GM10847 (cell line): Measurements from ENCODE around the gene RTN4RL2.

ENCODE experiments used
- POLR2A ChIP-seq: IDR thresholded peaks from 2 replicates; pipeline ENCODE4 v1.6.1; 2011; ENCODE audit not compliant: insufficient read length; ENCODE audit errors: extremely low read depth

The RTN4RL2 gene

GRCh38 chr11:57467508-57468157 lies 7.3 kb downstream of the RTN4RL2 start:
- TF ChIP-seq POLR2A = no peak

DNA sequence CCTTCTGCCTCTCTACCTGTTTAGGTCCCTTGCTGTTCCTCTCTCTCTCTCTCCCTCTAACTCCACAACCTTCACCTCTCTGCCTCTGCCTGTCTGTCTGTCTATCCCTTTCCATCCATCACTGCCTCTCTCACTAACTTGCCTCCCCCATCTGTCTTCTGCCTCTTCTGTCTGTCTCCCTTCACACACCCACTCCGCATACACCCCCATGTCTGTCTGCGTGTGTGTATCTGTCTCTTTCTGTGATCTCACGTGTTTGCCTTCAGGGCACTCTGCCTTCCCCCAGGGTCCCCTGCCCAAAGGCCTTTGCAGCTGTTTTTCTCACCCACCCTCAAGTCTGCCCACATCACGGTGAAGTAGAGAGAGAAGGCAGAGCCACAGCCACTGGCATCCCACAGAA lies 7.9 kb downstream of the RTN4RL2 start:
- TF ChIP-seq POLR2A = no peak

DNA sequence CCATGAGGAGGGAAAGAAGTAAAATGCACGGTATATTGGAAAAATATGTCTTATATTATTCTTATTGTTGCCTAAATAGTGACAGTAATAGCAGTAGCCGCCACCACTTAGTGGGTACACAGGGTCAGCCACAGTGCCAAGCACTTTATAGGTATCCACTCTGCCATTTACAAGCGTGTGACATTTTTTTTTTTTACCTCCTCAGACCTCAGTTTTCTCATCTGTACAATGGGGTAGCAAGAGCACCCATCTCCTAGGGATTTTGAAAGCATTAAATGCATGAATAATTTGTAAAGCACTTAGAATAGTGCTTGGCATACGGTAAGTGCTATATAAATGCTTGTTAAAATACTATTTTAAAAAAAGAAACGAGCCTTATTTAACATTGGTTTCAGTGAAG lies 8.9 kb downstream of the RTN4RL2 start:
- TF ChIP-seq POLR2A = no peak

DNA sequence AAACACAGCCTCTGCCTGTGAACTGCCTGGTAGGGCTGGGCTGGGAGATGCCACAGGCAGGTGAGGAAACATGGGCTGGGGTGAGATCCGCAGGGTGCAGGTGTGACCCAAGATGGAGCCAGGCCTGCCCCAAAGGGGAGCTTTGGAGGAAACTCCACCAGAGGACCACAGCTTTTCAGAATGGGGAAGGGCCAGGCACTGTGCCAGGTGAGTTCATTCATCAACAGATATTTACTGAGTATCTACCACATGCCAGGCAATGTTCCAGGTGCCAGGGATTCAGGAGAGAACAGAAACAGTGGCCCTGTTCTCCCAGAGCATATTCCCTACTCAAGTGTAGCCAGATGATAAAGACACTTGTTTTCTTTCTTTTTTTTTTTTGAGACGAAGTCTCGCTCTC lies 11.2 kb downstream of the RTN4RL2 start:
- TF ChIP-seq POLR2A = no peak

- TF ChIP-seq POLR2A = no peak
Observed at GRCh38 chr11:57473285-57473841, 13.0 kb downstream of the RTN4RL2 start.

DNA sequence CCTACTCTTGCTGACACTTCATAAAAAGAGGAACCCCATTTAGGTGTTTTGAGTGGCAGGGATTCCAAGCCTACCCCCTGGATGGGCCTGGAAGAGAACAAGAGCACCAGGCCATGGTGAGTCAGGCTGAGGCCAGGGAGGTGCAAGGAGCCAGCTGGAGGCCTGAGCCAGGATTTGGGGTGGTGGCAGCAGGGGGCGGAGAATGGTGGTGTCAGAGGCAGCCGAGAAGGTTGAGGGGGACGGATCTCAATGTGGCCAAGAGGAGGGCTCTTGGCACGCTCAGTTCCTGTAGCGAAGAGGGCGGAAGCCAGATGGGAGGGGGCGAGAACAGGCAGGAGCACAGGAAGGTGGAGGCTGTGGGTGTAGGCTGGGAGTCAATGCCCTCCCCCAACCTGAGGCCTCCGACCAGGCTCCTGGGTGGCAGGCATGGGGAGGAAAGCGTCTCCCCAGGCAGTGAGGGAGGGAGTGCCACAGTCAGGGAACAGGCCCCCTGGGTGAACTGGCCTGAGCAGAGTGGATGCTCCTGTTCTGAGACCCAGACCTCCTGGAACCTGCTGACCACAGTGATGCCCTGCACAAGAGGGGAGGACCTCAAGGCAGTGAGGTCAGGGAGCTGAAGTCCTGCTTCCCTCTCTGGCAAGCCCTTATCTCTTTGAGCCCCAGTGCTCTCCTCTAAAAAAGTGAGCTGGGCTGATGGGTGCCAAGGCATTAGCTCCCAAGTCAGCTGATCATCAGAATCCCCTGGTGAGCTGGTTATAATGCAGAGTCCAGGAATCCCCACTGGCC lies 13.9 kb downstream of the RTN4RL2 start:
- TF ChIP-seq POLR2A = no peak

- no peak for TF ChIP-seq POLR2A
Observed at GRCh38 chr11:57474803-57475115, 14.4 kb downstream of the RTN4RL2 start.

DNA sequence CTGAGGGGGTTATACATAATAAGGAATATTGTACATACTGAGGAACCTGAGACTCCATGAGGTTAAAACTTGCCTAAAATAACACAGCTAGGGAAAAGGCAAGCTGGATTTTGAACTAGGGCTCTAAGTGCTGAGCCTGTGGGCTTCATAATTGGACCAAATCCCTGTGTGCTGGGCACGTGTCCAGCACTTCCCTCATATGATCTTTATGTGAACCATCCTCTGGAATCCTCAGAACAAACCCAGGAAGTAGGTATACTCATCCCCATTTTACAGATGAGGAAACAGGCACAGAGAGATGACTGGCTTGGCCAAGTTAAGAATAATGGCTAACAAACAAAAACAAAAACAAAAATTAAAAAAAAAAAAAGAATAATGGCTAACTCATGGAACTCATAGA lies 14.9 kb downstream of the RTN4RL2 start:
- no peak for TF ChIP-seq POLR2A

- TF ChIP-seq POLR2A = no peak
Observed at GRCh38 chr11:57475671-57476046, 15.3 kb downstream of the RTN4RL2 start.

GRCh38 chr11:57476047-57476756 lies 15.9 kb downstream of the RTN4RL2 start:
- TF ChIP-seq POLR2A = no peak

DNA sequence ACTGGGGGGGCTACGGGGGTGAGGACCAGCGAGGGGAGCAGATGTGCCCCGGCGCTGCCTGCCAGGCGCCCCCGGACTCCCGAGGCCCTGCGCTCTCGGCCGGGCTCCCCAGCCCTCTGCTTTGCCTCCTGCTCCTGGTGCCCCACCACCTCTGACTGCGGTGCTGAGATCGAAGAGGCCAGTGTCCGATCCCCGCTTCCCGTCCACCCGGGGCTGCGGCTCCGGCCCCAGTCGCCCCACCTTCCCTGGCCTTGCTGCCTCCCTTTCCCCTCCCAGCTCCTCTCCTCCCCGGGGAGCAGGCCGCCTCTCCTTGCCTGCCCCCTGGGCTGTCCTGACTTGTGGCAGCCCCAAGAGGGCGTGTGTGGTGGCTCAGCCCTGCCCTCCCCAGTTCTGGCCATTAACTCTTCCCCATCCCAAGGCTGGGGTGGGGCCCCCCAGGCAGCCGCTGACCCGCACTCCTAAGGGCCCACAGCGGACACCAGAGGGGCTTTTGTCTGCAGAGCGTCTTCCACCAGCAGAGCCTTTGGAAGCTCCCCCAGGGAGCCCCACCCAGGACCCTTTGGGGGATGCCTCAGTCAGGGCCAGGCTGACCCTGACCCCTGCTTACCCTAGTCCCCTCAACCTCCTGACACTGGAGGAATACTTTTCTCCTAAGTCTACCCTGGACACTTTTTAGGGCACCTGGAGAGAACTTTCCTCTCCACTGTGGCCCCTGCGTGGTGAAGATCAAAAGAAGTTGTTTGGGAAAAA lies 16.6 kb downstream of the RTN4RL2 start:
- TF ChIP-seq POLR2A = peak; percentile 13

DNA sequence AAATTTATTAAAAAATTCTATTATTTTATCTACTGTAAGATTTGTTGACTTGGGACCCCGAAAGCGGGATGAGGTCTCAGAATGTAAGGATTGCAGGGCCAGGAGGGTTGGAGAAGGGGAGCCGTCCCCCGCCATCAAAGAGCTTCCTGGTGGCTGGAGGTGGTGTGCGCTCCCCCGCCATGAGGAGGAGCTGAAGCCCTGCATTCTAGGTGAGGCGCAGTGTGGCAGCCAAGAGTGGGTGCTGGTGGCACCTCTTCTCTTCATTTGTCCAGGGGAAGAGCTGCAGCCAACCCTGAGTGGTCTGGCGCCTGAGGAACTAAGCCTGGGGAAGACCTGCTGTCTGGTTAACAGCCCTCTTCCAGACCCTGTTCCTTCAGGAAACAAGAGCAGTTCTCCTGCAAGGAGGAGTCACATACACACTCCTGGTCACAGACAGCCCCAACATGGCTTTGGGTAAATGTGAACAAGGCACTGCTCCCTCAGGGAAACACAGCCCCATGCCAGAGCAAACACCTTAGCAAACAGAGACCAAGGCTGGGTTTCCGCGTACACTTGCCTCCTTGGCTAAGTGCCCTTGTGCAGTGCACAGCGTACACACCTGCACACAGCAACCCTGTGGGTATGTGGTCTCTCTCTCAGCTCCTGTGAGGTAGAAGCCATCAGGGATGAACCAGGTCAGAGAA lies 17.3 kb downstream of the RTN4RL2 start:
- no peak for TF ChIP-seq POLR2A

GRCh38 chr11:57479021-57479663 lies 18.8 kb downstream of the RTN4RL2 start:
- TF ChIP-seq POLR2A = no peak

GRCh38 chr11:57479911-57480310 lies 19.6 kb downstream of the RTN4RL2 start:
- TF ChIP-seq POLR2A = no peak
